Calu3 (cell line): ENCODE results near the gene CUBN. TPM values are rescaled to one million over a fixed set of nuclear protein-coding genes. Genes with fewer than 3 reads are reported as not detected.

ENCODE experiments used
- BruUV-seq: library from RNA; stranded (reverse); fragments of 400-500 nt; replicated peaks from 2 replicates; lab custom pipeline; 2021; lab: Mats Ljungman, UMichigan
- CTCF ChIA-PET: fragments of 300-600 bp; sonication (Branson Sonifier 250); formaldehyde crosslinking; loops from one replicate; lab custom pipeline; 2022; ENCODE audit warnings: antibody characterized with exemption; lab: Charles Lee
- DNase-seq: peaks from one replicate; pipeline ENCODE4 v3.0.0; 2022
- H3K27ac Mint-ChIP-seq: one replicate; pipeline ENCODE4 v1.8.0; 2022; ENCODE audit warnings: mixed read lengths; ENCODE audit not compliant: unreplicated experiment
- H3K27me3 Mint-ChIP-seq: one replicate; pipeline ENCODE4 v1.8.0; 2022; ENCODE audit warnings: mixed read lengths; ENCODE audit not compliant: unreplicated experiment
- H3K36me3 Mint-ChIP-seq: one replicate; pipeline ENCODE4 v1.8.0; 2022; ENCODE audit warnings: mild to moderate bottlenecking, moderate library complexity, mixed read lengths; ENCODE audit not compliant: insufficient read depth, unreplicated experiment
- H3K4me1 Mint-ChIP-seq: one replicate; pipeline ENCODE4 v1.8.0; 2022; ENCODE audit warnings: mild to moderate bottlenecking, low read depth, mixed read lengths; ENCODE audit not compliant: unreplicated experiment
- H3K4me3 Mint-ChIP-seq: one replicate; pipeline ENCODE4 v1.8.0; 2022; ENCODE audit warnings: mild to moderate bottlenecking, low read depth, moderate library complexity, mixed read lengths; ENCODE audit not compliant: unreplicated experiment
- H3K9me3 Mint-ChIP-seq: one replicate; pipeline ENCODE4 v1.8.0; 2022; ENCODE audit warnings: low read depth, mixed read lengths; ENCODE audit not compliant: unreplicated experiment
- intact Hi-C: fragments of 100-400 bp; cut with micrococcal nuclease; formaldehyde crosslinking; loops from one replicate; pipeline ENCODE4 v1.10.0; 2022; ENCODE audit not compliant: unreplicated experiment
- total RNA-seq: library from RNA; stranded (reverse); gene quantifications from 2 replicates; pipeline ENCODE4 v1.2.3, GENCODE V29; 2022
- TF ChIP-seq, protein P1 (sequence below): fragments of 200-600 bp; IDR thresholded peaks from one replicate; pipeline ENCODE4 v1.8.0; 2022; ENCODE audit warnings: antibody characterized with exemption; ENCODE audit not compliant: unreplicated experiment

CUBN gene
- total RNA-seq, 1 experiment from 2014 or later, result 0.92 TPM

DNA sequence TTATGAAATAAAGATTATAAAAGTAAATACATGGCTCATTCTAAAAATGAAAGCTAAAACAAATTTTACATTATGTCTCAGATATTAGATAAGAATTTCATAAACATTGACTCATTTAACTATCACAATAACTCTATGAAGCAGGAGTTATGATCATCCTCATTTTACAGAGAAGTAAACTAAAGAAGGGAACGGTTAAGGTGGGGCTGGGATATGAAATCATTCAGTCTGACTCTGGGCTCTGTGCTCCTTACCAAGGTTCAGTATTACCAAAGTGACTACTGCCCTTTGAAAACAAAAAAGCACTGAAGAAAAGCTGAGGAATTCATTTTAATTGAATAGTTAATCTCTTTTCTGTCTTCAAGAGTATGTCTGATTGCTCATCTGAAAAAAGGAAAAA lies 22.1 kb upstream of the CUBN start:
- intact Hi-C loops, result no loop called here
- TF ChIP-seq, protein P1, sequence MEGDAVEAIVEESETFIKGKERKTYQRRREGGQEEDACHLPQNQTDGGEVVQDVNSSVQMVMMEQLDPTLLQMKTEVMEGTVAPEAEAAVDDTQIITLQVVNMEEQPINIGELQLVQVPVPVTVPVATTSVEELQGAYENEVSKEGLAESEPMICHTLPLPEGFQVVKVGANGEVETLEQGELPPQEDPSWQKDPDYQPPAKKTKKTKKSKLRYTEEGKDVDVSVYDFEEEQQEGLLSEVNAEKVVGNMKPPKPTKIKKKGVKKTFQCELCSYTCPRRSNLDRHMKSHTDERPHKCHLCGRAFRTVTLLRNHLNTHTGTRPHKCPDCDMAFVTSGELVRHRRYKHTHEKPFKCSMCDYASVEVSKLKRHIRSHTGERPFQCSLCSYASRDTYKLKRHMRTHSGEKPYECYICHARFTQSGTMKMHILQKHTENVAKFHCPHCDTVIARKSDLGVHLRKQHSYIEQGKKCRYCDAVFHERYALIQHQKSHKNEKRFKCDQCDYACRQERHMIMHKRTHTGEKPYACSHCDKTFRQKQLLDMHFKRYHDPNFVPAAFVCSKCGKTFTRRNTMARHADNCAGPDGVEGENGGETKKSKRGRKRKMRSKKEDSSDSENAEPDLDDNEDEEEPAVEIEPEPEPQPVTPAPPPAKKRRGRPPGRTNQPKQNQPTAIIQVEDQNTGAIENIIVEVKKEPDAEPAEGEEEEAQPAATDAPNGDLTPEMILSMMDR, result no peak
- CTCF ChIA-PET, result interaction anchor here (0.7 kb wide), 1 partner anchor 13 kb away, joined by 5 read pairs; no protein-coding TSS in a partner anchor
- no peaks in the 10 kb centered on the region for H3K9me3 Mint-ChIP-seq
- H3K27me3 Mint-ChIP-seq, result no peaks in the 10 kb centered on the region
- BruUV-seq, result no TSS peak
- no peak overlapping the region for H3K27ac Mint-ChIP-seq
- H3K4me1 Mint-ChIP-seq, result no peaks in the 10 kb centered on the region
- no peaks in the 10 kb centered on the region for H3K36me3 Mint-ChIP-seq
- no peak for DNase-seq
- H3K4me3 Mint-ChIP-seq, result no peak overlapping the region

DNA sequence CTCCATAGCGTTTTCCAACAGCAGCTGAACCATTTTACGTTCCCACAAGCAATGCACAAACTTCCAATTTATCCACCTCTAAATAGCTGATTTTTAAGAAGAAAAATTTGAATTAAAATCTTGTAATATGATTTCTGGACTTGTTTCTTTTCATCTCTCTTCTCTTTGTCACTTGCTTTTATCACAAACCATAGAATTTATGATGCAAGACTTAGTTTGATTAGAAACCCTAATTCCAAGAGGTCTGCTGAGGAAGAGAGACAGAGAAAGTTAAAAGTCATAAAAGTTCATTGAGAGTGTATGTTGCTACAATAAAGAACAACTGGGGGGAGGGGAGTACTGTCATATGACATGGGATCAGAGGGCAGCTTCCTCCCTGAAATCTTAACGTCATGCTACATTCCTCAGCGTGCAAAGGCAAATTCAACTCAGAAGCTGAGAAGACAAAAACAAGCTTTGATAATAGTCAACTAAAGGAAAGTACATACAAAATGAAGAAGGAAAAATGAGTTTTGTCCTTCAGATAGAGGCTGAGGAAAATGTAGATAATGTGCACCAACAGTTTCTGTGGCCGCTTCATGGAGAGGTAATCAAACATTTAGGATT lies 18.4 kb upstream of the CUBN start:
- Mint-ChIP-seq H3K36me3 (no peaks in the 10 kb centered on the region), H3K9me3 (no peaks in the 10 kb centered on the region), H3K27me3 (no peaks in the 10 kb centered on the region), H3K4me1 (peaks cover 7% of the 10 kb centered on the region), H3K4me3 (no peak overlapping the region), H3K27ac (no peak overlapping the region)
- BruUV-seq, result no TSS peak
- no peak for DNase-seq
- CTCF ChIA-PET, result interaction anchor here (1.6 kb wide), 1 partner anchor 15 kb away, joined by 3 read pairs; no protein-coding TSS in a partner anchor
- intact Hi-C loops, result no loop called here
- TF ChIP-seq, protein P1, result no peak

DNA sequence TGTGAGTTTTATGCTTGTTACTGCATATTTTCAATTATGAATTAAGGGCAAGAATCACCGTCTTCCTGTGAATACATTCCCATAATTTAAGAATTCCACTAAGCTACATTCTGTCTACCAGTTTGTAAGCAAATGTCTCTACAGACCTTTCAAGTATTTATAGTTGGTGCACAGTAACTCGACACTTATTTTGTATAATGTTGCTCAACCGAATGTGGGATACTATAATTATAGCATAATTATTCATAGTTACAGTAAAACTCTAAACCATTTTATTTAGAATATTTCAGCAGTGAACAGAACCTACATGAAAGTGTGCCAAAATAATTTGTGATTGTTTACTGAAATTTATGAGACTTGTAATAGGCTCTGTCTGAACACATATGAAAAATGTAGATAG lies 17.3 kb upstream of the CUBN start:
- BruUV-seq, result no TSS peak
- no peaks in the 10 kb centered on the region for H3K27me3 Mint-ChIP-seq
- H3K9me3 Mint-ChIP-seq, result no peaks in the 10 kb centered on the region
- CTCF ChIA-PET, result interaction anchor here (1.6 kb wide), 1 partner anchor 14 kb away, joined by 3 read pairs; no protein-coding TSS in a partner anchor
- no peaks in the 10 kb centered on the region for H3K36me3 Mint-ChIP-seq
- intact Hi-C loops, result no loop called here
- DNase-seq, result no peak
- TF ChIP-seq, protein P1, result no peak
- H3K4me1 Mint-ChIP-seq, result peaks cover 7% of the 10 kb centered on the region
- H3K4me3 Mint-ChIP-seq, result no peak overlapping the region
- H3K27ac Mint-ChIP-seq, result no peak overlapping the region

DNA sequence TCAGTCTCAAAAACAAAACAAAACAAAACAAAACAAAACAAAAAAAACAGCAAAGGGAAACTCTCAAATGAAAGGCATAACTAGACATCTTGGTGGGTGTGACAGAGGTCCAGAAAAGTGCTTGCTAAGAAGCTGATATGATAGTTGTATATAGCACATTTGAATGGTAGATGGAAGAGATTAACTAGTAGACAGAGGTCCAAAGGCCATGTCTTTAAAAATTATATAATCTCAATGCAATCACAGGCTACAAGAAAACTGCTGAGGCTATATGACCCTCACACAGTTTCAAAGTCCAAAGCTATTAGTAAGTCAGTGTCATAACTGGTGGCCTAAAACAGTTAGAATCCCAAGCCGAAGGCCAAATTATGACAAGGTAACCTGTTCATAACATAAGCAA lies 15.6 kb upstream of the CUBN start:
- Mint-ChIP-seq H3K4me3 (no peak overlapping the region), H3K27ac (no peak overlapping the region), H3K4me1 (peaks cover 7% of the 10 kb centered on the region), H3K9me3 (peaks cover 3% of the 10 kb centered on the region), H3K36me3 (no peaks in the 10 kb centered on the region), H3K27me3 (no peaks in the 10 kb centered on the region)
- CTCF ChIA-PET, result interaction anchor here (0.7 kb wide), 1 partner anchor 85 kb away, joined by 3 read pairs; no protein-coding TSS in a partner anchor
- intact Hi-C loops, result no loop called here
- BruUV-seq, result no TSS peak
- TF ChIP-seq, protein P1, result no peak
- DNase-seq, result no peak
